K562 (cell line): ENCODE measurements around the gene SAE1. TPM values are rescaled to one million over a fixed set of nuclear protein-coding genes. Genes with fewer than 3 reads are reported as not detected.
A peak's percentile ranks its signal among the peaks of the same experiment; 100 is the strongest.

Experiments used
- CBFB ChIP-seq: sonication (generic); formaldehyde crosslinking; IDR thresholded peaks from 2 replicates; pipeline ENCODE4 v1.4.0; 2020; ENCODE audit warnings: mild to moderate bottlenecking, missing genetic modification reagents
- CTCFL ChIP-seq: IDR thresholded peaks from 2 replicates; pipeline ENCODE4 v1.6.1; 2011; ENCODE audit warnings: borderline replicate concordance, low read depth, mild to moderate bottlenecking, moderate library complexity, low read length; ENCODE audit not compliant: insufficient read depth, poor library complexity, severe bottlenecking
- DACH1 ChIP-seq: fragments of 450-650 bp; IDR thresholded peaks from 2 replicates; pipeline ENCODE4 v1.6.1; 2018; ENCODE audit not compliant: partially characterized antibody
- DEAF1 ChIP-seq: fragments of 450-650 bp; formaldehyde crosslinking; IDR thresholded peaks from 2 replicates; pipeline ENCODE4 v1.4.0; 2020; ENCODE audit warnings: mild to moderate bottlenecking, moderate library complexity
- E2F3 ChIP-seq: fragments of 250-450 bp; sonication (Bioruptor Pico); IDR thresholded peaks from 2 replicates; pipeline ENCODE4 v1.4.0; 2020; ENCODE audit warnings: mild to moderate bottlenecking
- HDAC2 ChIP-seq: fragments of 450-650 bp; IDR thresholded peaks from 2 replicates; pipeline ENCODE4 v1.6.1; 2016; ENCODE audit warnings: mild to moderate bottlenecking
- HMBOX1 ChIP-seq: sonication (generic); IDR thresholded peaks from 2 replicates; pipeline ENCODE4 v1.6.1; 2016
- PYGO2 ChIP-seq: fragments of 450-650 bp; IDR thresholded peaks from 2 replicates; pipeline ENCODE4 v1.6.1; 2016; ENCODE audit warnings: mild to moderate bottlenecking, missing genetic modification characterization, moderate library complexity, missing compliant biosample characterization
- RUNX1 ChIP-seq: sonication (generic); IDR thresholded peaks from 2 replicates; pipeline ENCODE4 v1.6.1; 2016; ENCODE audit warnings: antibody characterized with exemption, low read depth
- THAP12 ChIP-seq: fragments of 250-450 bp; sonication (Bioruptor Pico); IDR thresholded peaks from 2 replicates; pipeline ENCODE4 v1.9.0; 2021; ENCODE audit warnings: mild to moderate bottlenecking, inconsistent platforms
- ZMIZ1 ChIP-seq, 2 experiments: fragments of 150-350 bp in 1 of 2; IDR thresholded peaks; 2 replicates each; pipeline ENCODE4 v1.6.1; 2012 to 2016; ENCODE audit warnings: low read depth in 2 of 2, low read length in 2 of 2, mild to moderate bottlenecking in 1 of 2, moderate library complexity in 1 of 2
- ZNF146 ChIP-seq: IDR thresholded peaks from one replicate; pipeline ENCODE4 v1.6.1; 2018; ENCODE audit warnings: missing compliant biosample characterization; ENCODE audit not compliant: unreplicated experiment
- polyA plus RNA-seq, 8 experiments: library from polyadenylated mRNA; depleted of rRNA in 4 of 8; stranded (reverse) in 5 of 8; unstranded in 3 of 8; fragments of >200 nt; fragmentation: Nextera tagmentation in 2 of 8; fragmentation: Illumina TruSeq in 1 of 8; extraction: Ambion mirVana in 2 of 8; extraction: Trizol in 1 of 8; gene quantifications; 2 replicates each; pipeline versions ENCODE4 v1.2.1 to v1.2.3, GENCODE V29; 2011 to 2014; ENCODE audit warnings: inconsistent platforms in 1 of 8, missing spikeins in 1 of 8
- total RNA-seq, 7 experiments: library from RNA; depleted of rRNA in 6 of 7; stranded (reverse); fragments of >200 nt in 6 of 7; fragmentation: Illumina TruSeq in 2 of 7; extraction: Trizol in 2 of 7; gene quantifications; 2 replicates each; pipeline versions ENCODE4 v1.2.1 to v1.2.3, GENCODE V29; 2011 to 2021; ENCODE audit warnings: low replicate concordance in 1 of 7

SAE1 gene
- total and polyA plus RNA-seq, 9 of the 15 experiments (the other 6 are each of a cell fraction or from before 2014, with no cell fraction given): 82.8 to 299 (median 217) TPM

- TF ChIP-seq ZMIZ1 (IDR thresholded peaks at IDR 0.05; ENCODE audit: low read depth in 2 of 2, low read length in 2 of 2) (0 out of 4 replicates have a peak, but pooled peaks of 1 of the 2 experiments have one; percentile 18), HDAC2 (no peak), E2F3 (CRISPR knock-in tag) (peak; percentile 66; the same call in 1 of the 2 replicates), DACH1 (no peak), DEAF1 (CRISPR knock-in tag) (peak; percentile 86), PYGO2 (tag) (no peak; the same call in 1 of the 2 replicates), THAP12 (no peak), CTCFL (no peak), ZNF146 (CRISPR knock-in tag) (no peak), RUNX1 (no peak), CBFB (no peak), HMBOX1 (0 out of 2 replicates have a peak, but pooled peaks have one; percentile 16)
These were observed 80.2 kb downstream of the SAE1 start (continued) for GRCh38 chr19:47210689-47211316.
